Sigmoid colon (tissue), 7 donors: Measurements from ENCODE around the gene FOXJ1. TPM values are rescaled to one million over a fixed set of nuclear protein-coding genes. Genes with fewer than 3 reads are reported as not detected.

ENCODE experiments used
- DNase-seq: peaks from one replicate; pipeline ENCODE4 v3.0.0-alpha.2; 2019
- H3K27ac ChIP-seq, 4 donors: fragments of 200-600 bp; sonication (generic); one replicate each; pipeline ENCODE4 v1.5.1; 2016 to 2019; ENCODE audit warnings: mild to moderate bottlenecking in 1 of 4
- H3K27me3 ChIP-seq, 3 donors: fragments of 200-600 bp; sonication (generic); one replicate each; pipeline ENCODE4 v1.5.1; 2019; ENCODE audit warnings: mild to moderate bottlenecking in 1 of 3
- H3K36me3 ChIP-seq, 4 donors: fragments of 200-600 bp; sonication (generic); one replicate each; pipeline ENCODE4 v1.5.1; 2016 to 2019
- H3K4me1 ChIP-seq, 4 donors: fragments of 200-600 bp; sonication (generic); one replicate each; pipeline ENCODE4 v1.5.1; 2017 to 2019
- H3K4me3 ChIP-seq, 4 donors: fragments of 200-600 bp; sonication (generic); one replicate each; pipeline ENCODE4 v1.5.1; 2017 to 2019; ENCODE audit warnings: mild to moderate bottlenecking in 2 of 4, moderate library complexity in 1 of 4
- H3K9me3 ChIP-seq, 4 donors: fragments of 200-600 bp in 3 of 4; sonication (generic) in 3 of 4; one replicate each; pipeline versions ENCODE4 v1.5.1 to v1.6.1; 2013 to 2019
- EP300 ChIP-seq, 4 donors: sonication (generic); formaldehyde crosslinking; IDR thresholded peaks; one replicate each; pipeline ENCODE4 v1.6.1; 2017; ENCODE audit warnings: antibody characterized with exemption in 4 of 4
- POLR2A ChIP-seq, 2 donors: fragments of 450-650 bp; IDR thresholded peaks; one replicate each; pipeline ENCODE4 v1.6.1; 2016; ENCODE audit warnings: antibody characterized with exemption in 2 of 2, mild to moderate bottlenecking in 2 of 2, moderate library complexity in 2 of 2
- POLR2AphosphoS5 ChIP-seq, 4 donors: sonication (generic); formaldehyde crosslinking; IDR thresholded peaks; one replicate each; pipeline ENCODE4 v1.6.1; 2017; ENCODE audit warnings: antibody characterized with exemption in 4 of 4
- WGBS, 2 donors: extraction: QIAGEN DNeasy Blood & Tissue Kit; methylation state at CpG; one replicate each; pipeline ENCODE4 v1.1.7; 2013; 5-methylcytosine and 5-hydroxymethylcytosine counted together
- intact Hi-C: fragments of 100-400 bp; cut with DNase I; formaldehyde crosslinking; loops from one replicate; pipeline ENCODE4 v1.15.1; 2023
- polyA plus RNA-seq, 3 donors: library from polyadenylated mRNA; stranded (reverse); fragments of 200-250 nt; gene quantifications; one replicate each; pipeline ENCODE4 v1.2.3, GENCODE V29; 2013
- total RNA-seq, 4 donors: library from RNA; depleted of rRNA; stranded (reverse); fragments of >200 nt; gene quantifications; one replicate each; pipeline ENCODE4 v1.1.0, GENCODE V29; 2016
- TF ChIP-seq, protein P1 (sequence below), 4 experiments: fragments of 450-650 bp in 3 of 4; fragments of 200-600 bp in 1 of 4; IDR thresholded peaks; one replicate each; pipeline ENCODE4 v1.5.1; 2016 to 2019; ENCODE audit warnings: antibody characterized with exemption in 4 of 4, mild to moderate bottlenecking in 3 of 4, moderate library complexity in 2 of 4
- donor health status: healthy with polysubstance abuse.
- donor health status: Bipolar disorder and iron deficiency.
- donor health status: healthy.

Gene FOXJ1
- total and polyA plus RNA-seq, 7 donors: 0.14 to 2.3 (median 0.42) TPM; not detected in 3

DNA sequence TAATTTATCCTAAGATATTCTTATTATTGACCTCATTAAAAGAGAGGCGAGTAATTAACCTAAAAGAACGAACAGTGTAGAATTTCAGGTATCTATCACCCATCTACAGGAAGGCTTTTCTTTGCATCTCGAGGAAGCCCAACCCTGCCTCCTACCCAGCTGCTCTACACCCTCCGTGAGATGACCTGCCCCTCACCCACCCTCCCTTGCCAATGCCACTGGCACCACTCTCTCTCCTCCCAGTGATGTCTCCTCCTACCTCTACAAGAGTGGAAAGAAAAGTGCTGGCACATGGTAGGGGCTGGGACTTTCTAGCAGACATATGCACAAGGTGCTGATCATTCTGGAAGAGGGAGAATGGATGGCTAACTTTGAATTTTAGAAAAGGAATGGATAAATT is 22.9 kb upstream of the FOXJ1 start:
- WGBS, 2 donors: 91 to 94% methylated on average over 4 of the region's 4 CpGs
- intact Hi-C loops: no loop called here
- H3K9me3 ChIP-seq: no peaks in the 10 kb centered on the region

GRCh38 chr17:76161619-76162266 is 20.7 kb upstream of the FOXJ1 start:
- H3K36me3 ChIP-seq: peaks cover 0 to 3% (median 0%) of the 10 kb centered on the region in 4 donors
- no peak overlapping the region for H3K27ac ChIP-seq
- no peak for TF ChIP-seq EP300 (IDR thresholded peaks at IDR 0.05)
- no peak for TF ChIP-seq POLR2AphosphoS5 (IDR thresholded peaks at IDR 0.05)
- no peak for TF ChIP-seq POLR2A (IDR thresholded peaks at IDR 0.05)
- TF ChIP-seq, protein P1, sequence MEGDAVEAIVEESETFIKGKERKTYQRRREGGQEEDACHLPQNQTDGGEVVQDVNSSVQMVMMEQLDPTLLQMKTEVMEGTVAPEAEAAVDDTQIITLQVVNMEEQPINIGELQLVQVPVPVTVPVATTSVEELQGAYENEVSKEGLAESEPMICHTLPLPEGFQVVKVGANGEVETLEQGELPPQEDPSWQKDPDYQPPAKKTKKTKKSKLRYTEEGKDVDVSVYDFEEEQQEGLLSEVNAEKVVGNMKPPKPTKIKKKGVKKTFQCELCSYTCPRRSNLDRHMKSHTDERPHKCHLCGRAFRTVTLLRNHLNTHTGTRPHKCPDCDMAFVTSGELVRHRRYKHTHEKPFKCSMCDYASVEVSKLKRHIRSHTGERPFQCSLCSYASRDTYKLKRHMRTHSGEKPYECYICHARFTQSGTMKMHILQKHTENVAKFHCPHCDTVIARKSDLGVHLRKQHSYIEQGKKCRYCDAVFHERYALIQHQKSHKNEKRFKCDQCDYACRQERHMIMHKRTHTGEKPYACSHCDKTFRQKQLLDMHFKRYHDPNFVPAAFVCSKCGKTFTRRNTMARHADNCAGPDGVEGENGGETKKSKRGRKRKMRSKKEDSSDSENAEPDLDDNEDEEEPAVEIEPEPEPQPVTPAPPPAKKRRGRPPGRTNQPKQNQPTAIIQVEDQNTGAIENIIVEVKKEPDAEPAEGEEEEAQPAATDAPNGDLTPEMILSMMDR (IDR thresholded peaks at IDR 0.05): no peak
- intact Hi-C loops: no loop called here
- DNase-seq: no peak
- no peaks in the 10 kb centered on the region for H3K9me3 ChIP-seq
- no peak overlapping the region for H3K4me3 ChIP-seq
- WGBS, 2 donors: 87 to 92% methylated on average over 20 of the region's 20 CpGs
- no peaks in the 10 kb centered on the region for H3K27me3 ChIP-seq
- H3K4me1 ChIP-seq: no peaks in the 10 kb centered on the region

More for the DNA sequence above, 22.9 kb upstream of the FOXJ1 start:
- TF ChIP-seq POLR2A (IDR thresholded peaks at IDR 0.05) (no peak), POLR2AphosphoS5 (IDR thresholded peaks at IDR 0.05) (no peak), EP300 (IDR thresholded peaks at IDR 0.05) (no peak)
- TF ChIP-seq, protein P1 (IDR thresholded peaks at IDR 0.05): no peak
- Histone ChIP-seq H3K4me1 (no peaks in the 10 kb centered on the region), H3K27ac (no peak overlapping the region), H3K36me3 (peaks cover 0 to 3% (median 0%) of the 10 kb centered on the region in 4 donors), H3K4me3 (no peak overlapping the region), H3K27me3 (no peaks in the 10 kb centered on the region)
- no peak for DNase-seq

DNA sequence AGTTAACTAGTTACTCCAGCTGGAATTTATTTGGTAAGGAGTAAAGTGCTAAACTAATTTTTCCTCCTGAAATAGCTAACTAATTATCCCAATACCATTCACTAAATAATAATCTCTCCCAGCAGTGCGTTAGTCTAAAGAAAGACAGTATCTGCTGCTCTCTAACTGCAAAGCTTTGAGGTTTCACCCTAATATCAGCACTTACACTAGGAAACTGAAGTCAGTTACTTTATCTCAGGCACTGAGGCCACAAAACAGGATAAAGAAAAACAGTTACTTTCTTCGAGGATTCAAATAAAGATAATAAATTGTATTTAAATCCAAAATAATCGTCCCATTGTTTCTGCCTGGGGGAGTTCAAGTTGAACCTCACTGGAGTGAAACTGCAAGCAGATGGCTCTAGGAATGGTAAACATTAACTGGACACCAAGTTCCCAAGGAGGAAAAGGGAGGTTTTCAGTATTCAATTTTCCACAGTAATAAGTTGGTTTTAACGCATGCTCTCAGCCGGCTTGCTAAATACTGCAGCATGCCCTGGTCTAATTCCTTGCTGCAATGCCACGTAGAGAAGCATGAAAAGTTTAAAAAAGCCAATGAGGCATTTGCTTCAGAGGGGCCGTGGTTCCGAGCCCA is 20.0 kb upstream of the FOXJ1 start:
- intact Hi-C loops: no loop called here
- TF ChIP-seq, protein P1 (IDR thresholded peaks at IDR 0.05): no peak
- TF ChIP-seq POLR2A (IDR thresholded peaks at IDR 0.05) (no peak), POLR2AphosphoS5 (IDR thresholded peaks at IDR 0.05) (no peak), EP300 (IDR thresholded peaks at IDR 0.05) (no peak)
- Histone ChIP-seq H3K4me3 (no peak overlapping the region), H3K36me3 (peaks cover 0 to 3% (median 0%) of the 10 kb centered on the region in 4 donors), H3K9me3 (no peaks in the 10 kb centered on the region), H3K27ac (no peak overlapping the region), H3K27me3 (no peaks in the 10 kb centered on the region), H3K4me1 (no peaks in the 10 kb centered on the region)
- WGBS, 2 donors: 79 to 81% methylated on average over 8 of the region's 8 CpGs
- DNase-seq: no peak

- Histone ChIP-seq H3K27ac (no peak overlapping the region), H3K4me3 (no peak overlapping the region), H3K9me3 (no peaks in the 10 kb centered on the region), H3K36me3 (peaks cover 0 to 3% (median 0%) of the 10 kb centered on the region in 4 donors), H3K4me1 (no peaks in the 10 kb centered on the region), H3K27me3 (no peaks in the 10 kb centered on the region)
- TF ChIP-seq POLR2AphosphoS5 (IDR thresholded peaks at IDR 0.05) (no peak), EP300 (IDR thresholded peaks at IDR 0.05) (no peak), POLR2A (IDR thresholded peaks at IDR 0.05) (no peak)
- TF ChIP-seq, protein P1 (IDR thresholded peaks at IDR 0.05): no peak
- intact Hi-C loops: no loop called here
- 93 to 95% methylated on average over 9 of the region's 9 CpGs for WGBS, 2 donors
- DNase-seq: no peak
Measured at GRCh38 chr17:76159157-76159556, 18.1 kb upstream of the FOXJ1 start.
